ENCODE results near the gene NR1H4. TPM values are rescaled to one million over a fixed set of nuclear protein-coding genes. Genes with fewer than 3 reads are reported as not detected.
"Not testable (repeated sequence)": the region's sequence is repeated elsewhere in the genome, so short reads cannot be mapped to it uniquely, and the experiment has no call there.

NR1H4 gene
- not detected for polyA plus RNA-seq (2013, experiment 1 of 2)
- not detected for polyA plus RNA-seq (2013, experiment 2 of 2)

GRCh38 chr12:100473716-100474150 lies at the start of gene NR1H4:
NR1H4 (plus strand) TSS chr12:100473866; CDS start chr12:100493324, 19,458 bp downstream.
- no peak within 1 kb of the TSS for H2BK120ac ChIP-seq (ENCODE audit: low read depth, low read length)
- H2BK12ac ChIP-seq (ENCODE audit: low read length in 2 of 2), result no peak within 1 kb of the TSS
- H4K91ac ChIP-seq (ENCODE audit: low read length), result no peak within 1 kb of the TSS
- no peak within 1 kb of the TSS for H3K4ac ChIP-seq (ENCODE audit: low read depth in 1 of 2, low read length in 2 of 2)
- H2AK5ac ChIP-seq (ENCODE audit: low read length, severe bottlenecking), result no peak within 1 kb of the TSS
- no peak within 1 kb of the TSS for H3K27ac ChIP-seq (ENCODE audit: low read length, poor library complexity, severe bottlenecking)
- WGBS, result 54% methylated on average over 2 of the region's 6 CpGs
- H2BK5ac ChIP-seq (ENCODE audit: low read depth, low read length, poor library complexity, severe bottlenecking), result no peak within 1 kb of the TSS
- no peak within 1 kb of the TSS for H3K4me2 ChIP-seq (ENCODE audit: low read length, poor library complexity, severe bottlenecking)
- no peak for DNase-seq
- H3K9me3 ChIP-seq (ENCODE audit: control insufficient read depth, low read length), result no peaks in the 10 kb centered on the region
- H3K36me3 ChIP-seq (ENCODE audit: control insufficient read depth in 1 of 2, insufficient read depth in 2 of 2, low read depth in 1 of 2, low read length in 2 of 2), result no peaks in the 10 kb centered on the region
- H3K14ac ChIP-seq (ENCODE audit: low read length in 2 of 2), result no peak within 1 kb of the TSS
- no peak within 1 kb of the TSS for H3K23ac ChIP-seq (ENCODE audit: low read length in 2 of 2)
- H3K4me1 ChIP-seq (ENCODE audit: control insufficient read depth, insufficient read depth, low read depth, low read length), result no peaks in the 10 kb centered on the region
- H2BK15ac ChIP-seq (ENCODE audit: low read depth, poor library complexity, severe bottlenecking), result no peak within 1 kb of the TSS
- peaks cover 0 to 3% of the 10 kb centered on the region in 2 experiments for H3K27me3 ChIP-seq (ENCODE audit: control insufficient read depth in 1 of 2, insufficient read depth in 1 of 2, low read length in 2 of 2)
- H4K8ac ChIP-seq (ENCODE audit: low read length), result no peak within 1 kb of the TSS
- H3K9ac ChIP-seq (ENCODE audit: low read length), result no peak within 1 kb of the TSS
- no peak within 1 kb of the TSS for H3K18ac ChIP-seq (ENCODE audit: low read depth in 1 of 2, low read length in 2 of 2)
- no peak within 1 kb of the TSS for H2AFZ ChIP-seq (ENCODE audit: low read depth, low read length)
- no peak within 1 kb of the TSS for H3K4me3 ChIP-seq (ENCODE audit: insufficient read depth in 1 of 2, low read depth in 1 of 2, low read length in 2 of 2)
- H3K79me1 ChIP-seq (replicated peaks; ENCODE audit: low read length, poor library complexity, severe bottlenecking), result no peaks in the 10 kb centered on the region

- Histone ChIP-seq H3K27ac (ENCODE audit: low read length, poor library complexity, severe bottlenecking) (no peak overlapping the region), H2BK15ac (ENCODE audit: low read depth, poor library complexity, severe bottlenecking) (no peak overlapping the region), H2AK5ac (ENCODE audit: low read length, severe bottlenecking) (no peak overlapping the region), H3K4me1 (ENCODE audit: control insufficient read depth, insufficient read depth, low read depth, low read length) (no peaks in the 10 kb centered on the region), H2BK120ac (ENCODE audit: low read depth, low read length) (no peak overlapping the region), H2BK12ac (ENCODE audit: low read length in 2 of 2) (no peak overlapping the region), H4K91ac (ENCODE audit: low read length) (no peak overlapping the region), H3K9ac (ENCODE audit: low read length) (no peak overlapping the region), H2BK5ac (ENCODE audit: low read depth, low read length, poor library complexity, severe bottlenecking) (no peak overlapping the region), H3K23ac (ENCODE audit: low read length in 2 of 2) (no peak overlapping the region), H3K4me2 (ENCODE audit: low read length, poor library complexity, severe bottlenecking) (no peak overlapping the region), H3K27me3 (ENCODE audit: control insufficient read depth in 1 of 2, insufficient read depth in 1 of 2, low read length in 2 of 2) (no peaks in the 10 kb centered on the region), H3K36me3 (ENCODE audit: control insufficient read depth in 1 of 2, insufficient read depth in 2 of 2, low read depth in 1 of 2, low read length in 2 of 2) (no peaks in the 10 kb centered on the region), H4K8ac (ENCODE audit: low read length) (no peak overlapping the region), H3K14ac (ENCODE audit: low read length in 2 of 2) (no peak overlapping the region), H3K9me3 (ENCODE audit: control insufficient read depth, low read length) (peaks cover 4% of the 10 kb centered on the region), H3K4ac (ENCODE audit: low read depth in 1 of 2, low read length in 2 of 2) (no peak overlapping the region), H3K4me3 (ENCODE audit: insufficient read depth in 1 of 2, low read depth in 1 of 2, low read length in 2 of 2) (no peak overlapping the region), H3K79me1 (replicated peaks; ENCODE audit: low read length, poor library complexity, severe bottlenecking) (no peaks in the 10 kb centered on the region), H2AFZ (ENCODE audit: low read depth, low read length) (no peak overlapping the region), H3K18ac (ENCODE audit: low read depth in 1 of 2, low read length in 2 of 2) (no peak overlapping the region)
- DNase-seq, result no peak
- WGBS, result 0% methylated on average over 1 of the region's 1 CpG
Measured at GRCh38 chr12:100426145-100426544, 47.5 kb upstream of the NR1H4 start.

GRCh38 chr12:100427078-100427477 lies 46.6 kb upstream of the NR1H4 start:
- H4K91ac ChIP-seq (ENCODE audit: low read length), result no peak overlapping the region
- H2BK120ac ChIP-seq (ENCODE audit: low read depth, low read length), result no peak overlapping the region
- H3K9ac ChIP-seq (ENCODE audit: low read length), result no peak overlapping the region
- no peaks in the 10 kb centered on the region for H3K36me3 ChIP-seq (ENCODE audit: control insufficient read depth in 1 of 2, insufficient read depth in 2 of 2, low read depth in 1 of 2, low read length in 2 of 2)
- H3K23ac ChIP-seq (ENCODE audit: low read length in 2 of 2), result no peak overlapping the region
- no peak overlapping the region for H3K4me3 ChIP-seq (ENCODE audit: insufficient read depth in 1 of 2, low read depth in 1 of 2, low read length in 2 of 2)
- no peak overlapping the region for H2AFZ ChIP-seq (ENCODE audit: low read depth, low read length)
- H3K4me2 ChIP-seq (ENCODE audit: low read length, poor library complexity, severe bottlenecking), result no peak overlapping the region
- peaks cover 4% of the 10 kb centered on the region for H3K9me3 ChIP-seq (ENCODE audit: control insufficient read depth, low read length)
- WGBS, result 38% methylated on average over 3 of the region's 3 CpGs
- no peaks in the 10 kb centered on the region for H3K79me1 ChIP-seq (replicated peaks; ENCODE audit: low read length, poor library complexity, severe bottlenecking)
- no peak overlapping the region for H2AK5ac ChIP-seq (ENCODE audit: low read length, severe bottlenecking)
- H3K4me1 ChIP-seq (ENCODE audit: control insufficient read depth, insufficient read depth, low read depth, low read length), result no peaks in the 10 kb centered on the region
- H2BK5ac ChIP-seq (ENCODE audit: low read depth, low read length, poor library complexity, severe bottlenecking), result no peak overlapping the region
- H4K8ac ChIP-seq (ENCODE audit: low read length), result no peak overlapping the region
- H3K27ac ChIP-seq (ENCODE audit: low read length, poor library complexity, severe bottlenecking), result no peak overlapping the region
- H3K18ac ChIP-seq (ENCODE audit: low read depth in 1 of 2, low read length in 2 of 2), result no peak overlapping the region
- peak; percentile 15 for DNase-seq
- H2BK12ac ChIP-seq (ENCODE audit: low read length in 2 of 2), result no peak overlapping the region
- no peak overlapping the region for H3K14ac ChIP-seq (ENCODE audit: low read length in 2 of 2)
- H3K4ac ChIP-seq (ENCODE audit: low read depth in 1 of 2, low read length in 2 of 2), result no peak overlapping the region
- H3K27me3 ChIP-seq (ENCODE audit: control insufficient read depth in 1 of 2, insufficient read depth in 1 of 2, low read length in 2 of 2), result no peaks in the 10 kb centered on the region
- no peak overlapping the region for H2BK15ac ChIP-seq (ENCODE audit: low read depth, poor library complexity, severe bottlenecking)

- H4K8ac ChIP-seq (ENCODE audit: low read length); H2AK5ac ChIP-seq (ENCODE audit: low read length, severe bottlenecking): not testable (repeated sequence)
- WGBS, result 94% methylated on average over 22 of the region's 32 CpGs
Measured at GRCh38 chr12:100430251-100430650, 43.4 kb upstream of the NR1H4 start.

More at GRCh38 chr12:100430251-100430650, 43.4 kb upstream of the NR1H4 start:
- not testable (repeated sequence) for H2BK12ac ChIP-seq (ENCODE audit: low read length in 2 of 2); H3K4me1 ChIP-seq (ENCODE audit: control insufficient read depth, insufficient read depth, low read depth, low read length); H3K79me1 ChIP-seq (replicated peaks; ENCODE audit: low read length, poor library complexity, severe bottlenecking); DNase-seq; H2AFZ ChIP-seq (ENCODE audit: low read depth, low read length); H3K27me3 ChIP-seq (ENCODE audit: control insufficient read depth in 1 of 2, insufficient read depth in 1 of 2, low read length in 2 of 2); H3K4me2 ChIP-seq (ENCODE audit: low read length, poor library complexity, severe bottlenecking); H4K91ac ChIP-seq (ENCODE audit: low read length); H3K14ac ChIP-seq (ENCODE audit: low read length in 2 of 2); H2BK15ac ChIP-seq (ENCODE audit: low read depth, poor library complexity, severe bottlenecking); H2BK5ac ChIP-seq (ENCODE audit: low read depth, low read length, poor library complexity, severe bottlenecking); H2BK120ac ChIP-seq (ENCODE audit: low read depth, low read length); H3K23ac ChIP-seq (ENCODE audit: low read length in 2 of 2); H3K4ac ChIP-seq (ENCODE audit: low read depth in 1 of 2, low read length in 2 of 2); H3K9ac ChIP-seq (ENCODE audit: low read length); H3K9me3 ChIP-seq (ENCODE audit: control insufficient read depth, low read length); H3K4me3 ChIP-seq (ENCODE audit: insufficient read depth in 1 of 2, low read depth in 1 of 2, low read length in 2 of 2); H3K27ac ChIP-seq (ENCODE audit: low read length, poor library complexity, severe bottlenecking); H3K36me3 ChIP-seq (ENCODE audit: control insufficient read depth in 1 of 2, insufficient read depth in 2 of 2, low read depth in 1 of 2, low read length in 2 of 2); H3K18ac ChIP-seq (ENCODE audit: low read depth in 1 of 2, low read length in 2 of 2)

Data from mesenchymal stem cell (in vitro differentiated cells and primary cell).